Measurements from ENCODE around the gene PLS1.
"Not testable (repeated sequence)": the region's sequence is repeated elsewhere in the genome, so short reads cannot be mapped to it uniquely, and the experiment has no call there.

PLS1 gene

GRCh38 chr3:142709207-142709606 lies 113.0 kb downstream of the PLS1 start:
- DNase-seq, result no peak

DNA sequence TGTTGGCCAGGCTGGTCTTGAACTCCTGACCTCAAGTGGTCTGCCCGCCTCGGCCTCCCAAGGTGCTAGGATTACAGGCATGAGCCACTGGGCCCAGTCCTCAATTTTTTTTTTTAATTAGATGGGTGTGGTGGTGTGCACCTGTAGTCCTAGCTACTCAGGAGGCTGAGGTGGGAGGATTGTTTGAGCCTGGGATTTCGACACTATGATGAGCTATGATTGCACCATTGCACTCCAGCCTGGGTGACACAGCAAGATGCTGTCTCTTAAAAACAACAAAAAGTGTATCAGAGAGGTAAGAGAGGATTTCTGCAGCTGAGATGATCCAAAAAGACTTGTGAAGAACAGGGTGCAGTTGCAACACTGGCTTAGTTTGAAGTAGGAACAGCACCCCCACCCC lies 118.7 kb downstream of the PLS1 start:
- not testable (repeated sequence) for DNase-seq

DNA sequence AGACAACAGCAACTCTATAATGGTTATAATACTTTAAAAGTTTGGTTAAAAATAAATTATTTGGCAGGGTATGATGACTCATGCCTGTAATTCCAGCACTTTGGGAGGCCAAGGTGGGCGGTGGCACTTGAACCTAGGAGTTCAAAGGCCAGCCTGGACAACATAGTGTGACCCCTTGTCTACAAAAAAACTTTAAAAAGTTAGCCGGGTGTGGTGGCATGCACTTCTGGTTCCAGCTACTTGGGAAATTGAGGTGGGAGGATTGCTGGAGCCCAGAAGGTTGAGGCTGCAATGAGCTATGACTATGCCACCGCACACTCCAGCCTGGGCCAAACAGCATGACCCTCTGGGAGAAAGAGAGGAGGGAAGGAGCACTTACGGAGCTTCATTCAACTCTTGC lies 119.9 kb downstream of the PLS1 start:
- DNase-seq, result no peak

DNA sequence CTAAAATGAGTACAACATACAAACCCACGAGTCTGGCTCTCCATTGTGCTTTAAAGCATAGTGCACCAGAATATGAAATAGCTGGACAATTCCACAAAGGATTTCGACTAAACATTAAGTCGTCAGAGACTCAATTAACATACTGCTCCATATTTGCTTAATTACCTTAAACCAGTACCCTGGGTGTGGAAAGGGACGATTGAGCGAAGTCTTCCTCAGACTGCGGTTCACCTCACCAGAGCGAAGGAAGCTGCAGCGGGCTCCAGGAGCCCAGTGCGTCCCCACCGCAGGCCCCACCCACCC lies 127.4 kb downstream of the PLS1 start:
- DNase-seq, result no peak

- peak; percentile 64 for DNase-seq
These were observed 127.9 kb downstream of the PLS1 start, which contains the start of gene TRPC1 for GRCh38 chr3:142723968-142724681. Gene TRPC1, plus strand, starts transcription at chr3:142724034. Its CDS starts 526 bp downstream, at chr3:142724560.

DNA sequence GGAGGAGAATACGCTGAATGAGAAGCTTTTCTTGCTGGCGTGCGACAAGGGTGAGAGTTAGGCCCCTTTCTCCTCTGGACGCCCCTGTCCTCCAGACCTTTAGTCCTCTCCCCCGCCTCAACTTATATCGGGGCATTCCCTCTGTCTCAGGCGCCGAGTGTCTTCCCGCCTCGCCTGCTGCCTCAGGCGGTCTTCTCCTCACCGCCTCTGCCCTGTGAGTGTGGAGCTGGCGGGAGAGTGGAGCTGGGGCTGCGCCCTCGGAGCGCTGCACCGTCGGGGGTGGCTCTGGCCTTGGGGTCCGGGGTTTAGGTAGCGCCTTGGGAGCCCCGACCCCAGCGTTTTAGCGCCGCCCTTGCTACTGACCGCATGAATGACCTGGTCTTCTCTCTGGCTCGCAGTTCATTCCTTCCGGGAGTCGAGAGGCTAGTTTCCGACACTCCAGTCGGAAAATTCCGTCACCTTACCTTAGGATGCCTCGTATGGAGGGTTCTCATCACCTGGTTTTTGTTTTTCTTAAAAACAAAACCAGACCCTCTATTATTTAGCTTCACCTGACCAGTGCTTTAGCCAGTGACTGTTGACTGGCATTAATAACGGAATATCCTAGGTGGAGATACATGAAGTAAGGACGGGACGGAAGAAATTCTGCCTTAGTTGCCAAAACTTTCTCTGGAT lies 128.6 kb downstream of the PLS1 start:
- no peak for DNase-seq

GRCh38 chr3:142725357-142725739 lies 129.2 kb downstream of the PLS1 start:
- DNase-seq, result no peak

GRCh38 chr3:142726017-142726416 lies 129.8 kb downstream of the PLS1 start:
- DNase-seq, result no peak

DNA sequence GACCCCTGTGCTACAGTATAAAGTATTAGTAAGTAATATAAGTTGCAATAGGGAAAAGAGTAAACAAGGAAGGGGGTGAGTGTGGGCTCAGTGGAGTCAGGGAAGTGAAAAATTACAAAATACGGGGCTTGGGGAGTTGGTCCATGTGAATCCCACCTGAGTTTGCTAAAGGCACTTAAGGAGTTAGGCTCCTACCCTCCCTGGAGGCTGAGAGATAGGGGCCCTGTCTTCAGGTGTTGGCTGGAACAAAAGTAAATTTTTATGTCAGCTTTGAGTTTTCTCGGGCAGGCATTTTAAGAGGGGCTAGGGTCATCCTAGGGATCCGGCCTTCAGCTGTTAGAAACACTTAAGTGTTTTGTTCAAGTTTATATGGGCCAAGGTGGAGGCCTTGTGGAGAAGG lies 135.9 kb downstream of the PLS1 start:
- no peak for DNase-seq

DNA sequence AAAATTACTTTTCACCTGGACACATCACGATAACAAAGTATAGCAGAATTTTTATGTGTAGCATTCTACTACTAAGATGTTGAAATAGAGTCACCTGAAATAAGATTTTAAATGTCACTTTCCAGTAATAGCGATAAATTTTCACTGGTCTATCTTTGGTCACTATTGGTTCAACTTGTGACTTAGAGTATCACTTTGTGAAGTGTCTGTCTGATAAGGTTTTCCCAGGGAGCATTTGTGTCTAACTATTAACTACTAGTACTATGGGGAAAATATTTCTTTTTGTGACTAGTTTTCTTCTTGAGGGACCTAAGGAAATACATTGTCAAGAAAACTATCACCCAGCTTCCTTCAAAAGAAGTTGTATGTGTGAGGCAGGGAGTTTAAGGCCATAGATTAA lies 138.6 kb downstream of the PLS1 start:
- no peak for DNase-seq

- DNase-seq, result no peak
These were observed 139.3 kb downstream of the PLS1 start for GRCh38 chr3:142735462-142735861.

- no peak for DNase-seq
These were observed 142.2 kb downstream of the PLS1 start for GRCh38 chr3:142738396-142738795.

- DNase-seq, result no peak
These were observed 150.5 kb downstream of the PLS1 start for GRCh38 chr3:142746646-142747045.

DNA sequence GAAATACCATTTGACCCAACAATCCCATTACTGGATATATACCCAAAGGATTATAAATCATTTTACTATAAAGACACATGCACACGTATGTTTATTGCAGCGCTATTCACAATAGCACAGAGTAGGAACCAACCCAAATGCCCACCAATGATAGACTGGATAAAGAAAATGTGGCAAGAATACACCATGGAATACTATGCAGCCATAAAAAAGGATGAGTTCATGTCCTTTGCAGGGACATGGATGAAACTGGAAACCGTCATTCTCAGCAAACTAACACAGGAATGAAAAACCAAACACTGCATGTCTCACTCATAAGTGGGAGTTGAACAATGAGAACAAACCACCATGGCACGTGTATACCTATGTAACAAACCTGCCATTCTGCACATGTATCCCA lies 154.3 kb downstream of the PLS1 start:
- not testable (repeated sequence) for DNase-seq

- not testable (repeated sequence) for DNase-seq
These were observed 156.4 kb downstream of the PLS1 start for GRCh38 chr3:142752605-142753004.

DNA sequence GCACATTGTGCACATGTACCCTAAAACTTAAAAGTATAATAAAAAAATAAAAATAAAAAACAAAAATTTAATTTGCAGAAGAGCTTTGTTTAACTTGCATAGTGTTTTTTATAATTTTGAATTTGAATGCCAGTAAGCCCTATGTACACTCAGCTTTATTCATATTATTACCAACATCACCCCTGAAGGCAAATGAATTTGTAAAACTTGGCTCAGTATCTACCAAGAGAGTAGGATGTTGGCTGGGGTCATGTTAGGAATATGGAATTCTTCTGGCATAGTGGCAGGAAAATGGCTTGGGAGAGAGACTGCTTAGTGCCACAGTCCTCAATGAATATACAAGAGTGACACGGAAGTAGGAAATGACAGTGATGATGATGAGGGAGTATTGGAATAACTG lies 158.3 kb downstream of the PLS1 start:
- no peak for DNase-seq

Data from SIG-M5 (cell line).